H9 (cell line): Measurements from ENCODE around the gene SLCO2A1. TPM values are rescaled to one million over a fixed set of nuclear protein-coding genes. Genes with fewer than 3 reads are reported as not detected.

Experiments used
- DNase-seq: peaks from one replicate; pipeline ENCODE4 v3.0.0-alpha.2; 2017
- H2AFZ ChIP-seq: one replicate; pipeline ENCODE4 v1.6.1; 2013; ENCODE audit warnings: mild to moderate bottlenecking, low read length, control low read depth, moderate library complexity
- H2AK5ac ChIP-seq: 2 replicates; pipeline ENCODE4 v1.6.1; 2013; ENCODE audit warnings: low read length, control low read depth, mixed read lengths; ENCODE audit not compliant: insufficient read length
- H2BK120ac ChIP-seq: one replicate; pipeline ENCODE4 v1.6.1; 2013; ENCODE audit warnings: low read depth, mild to moderate bottlenecking, low read length, control low read depth, inconsistent platforms; ENCODE audit not compliant: poor library complexity, severe bottlenecking
- H2BK12ac ChIP-seq: 2 replicates; pipeline ENCODE4 v1.6.1; 2013; ENCODE audit warnings: low read length, control low read depth, mixed read lengths, low read depth; ENCODE audit not compliant: insufficient read length
- H2BK15ac ChIP-seq: 2 replicates; pipeline ENCODE4 v1.6.1; 2013; ENCODE audit warnings: low read depth, low read length, control low read depth
- H2BK20ac ChIP-seq: one replicate; pipeline ENCODE4 v1.6.1; 2013; ENCODE audit warnings: low read depth, mild to moderate bottlenecking, low read length, control low read depth, inconsistent platforms; ENCODE audit not compliant: poor library complexity, severe bottlenecking
- H2BK5ac ChIP-seq: 2 replicates; pipeline ENCODE4 v1.6.1; 2013; ENCODE audit warnings: low read length, control low read depth, mixed read lengths; ENCODE audit not compliant: insufficient read length
- H3K14ac ChIP-seq: 2 replicates; pipeline ENCODE4 v1.6.1; 2013; ENCODE audit warnings: low read length, control low read depth; ENCODE audit not compliant: insufficient read depth
- H3K18ac ChIP-seq: 2 replicates; pipeline ENCODE4 v1.6.1; 2013; ENCODE audit warnings: low read depth, mild to moderate bottlenecking, mixed read lengths, low read length, control low read depth; ENCODE audit not compliant: insufficient read length
- H3K23ac ChIP-seq: 2 replicates; pipeline ENCODE4 v1.6.1; 2013; ENCODE audit warnings: low read length, control low read depth, mixed read lengths, low read depth; ENCODE audit not compliant: insufficient read length
- H3K23me2 ChIP-seq: 2 replicates; pipeline ENCODE4 v1.6.1; 2013; ENCODE audit warnings: low read depth, mild to moderate bottlenecking, mixed read lengths, low read length, control low read depth; ENCODE audit not compliant: insufficient read length, poor library complexity, severe bottlenecking
- H3K27ac ChIP-seq: 2 replicates; pipeline ENCODE4 v1.5.1; 2013; ENCODE audit warnings: low read length, control low read depth, mixed read lengths, low read depth; ENCODE audit not compliant: insufficient read length
- H3K27me3 ChIP-seq: 2 replicates; pipeline ENCODE4 v1.6.1; 2013; ENCODE audit warnings: low read length, control low read depth, inconsistent platforms; ENCODE audit not compliant: insufficient read depth
- H3K4ac ChIP-seq: 2 replicates; pipeline ENCODE4 v1.6.1; 2013; ENCODE audit warnings: low read depth, mild to moderate bottlenecking, control low read depth, inconsistent platforms, low read length, moderate library complexity
- H3K4me1 ChIP-seq: 2 replicates; pipeline ENCODE4 v1.6.1; 2013; ENCODE audit warnings: low read length, control low read depth, inconsistent platforms; ENCODE audit not compliant: insufficient read depth
- H3K4me2 ChIP-seq: 2 replicates; pipeline ENCODE4 v1.6.1; 2013; ENCODE audit warnings: low read length, control low read depth, mixed read lengths; ENCODE audit not compliant: insufficient read length, insufficient read depth
- H3K56ac ChIP-seq: 2 replicates; pipeline ENCODE4 v1.6.1; 2013; ENCODE audit warnings: low read depth, mild to moderate bottlenecking, mixed read lengths, low read length, control low read depth; ENCODE audit not compliant: insufficient read length
- H3K79me1 ChIP-seq: 2 replicates; pipeline ENCODE4 v1.6.1; 2013; ENCODE audit warnings: low read depth, mild to moderate bottlenecking, moderate library complexity, low read length, control low read depth, inconsistent platforms; ENCODE audit not compliant: insufficient read depth, poor library complexity, severe bottlenecking
- H3K79me2 ChIP-seq: 2 replicates; pipeline ENCODE4 v1.6.1; 2013; ENCODE audit warnings: low read length, control low read depth, inconsistent platforms; ENCODE audit not compliant: insufficient read depth
- H3K9ac ChIP-seq: 2 replicates; pipeline ENCODE4 v1.6.1; 2013; ENCODE audit warnings: low read length, control low read depth, mixed read lengths; ENCODE audit not compliant: insufficient read length; ENCODE audit errors: extremely low read depth
- H3K9me3 ChIP-seq: one replicate; pipeline ENCODE4 v1.6.1; 2013; ENCODE audit warnings: low read depth, low read length, inconsistent platforms; ENCODE audit not compliant: control insufficient read depth
- H3T11ph ChIP-seq: one replicate; pipeline ENCODE4 v1.6.1; 2013; ENCODE audit warnings: mild to moderate bottlenecking, low read length, control low read depth, inconsistent platforms
- H4K20me1 ChIP-seq: one replicate; pipeline ENCODE4 v1.6.1; 2013; ENCODE audit not compliant: control insufficient read depth, insufficient read length, insufficient read depth
- H4K5ac ChIP-seq: 2 replicates; pipeline ENCODE4 v1.6.1; 2013; ENCODE audit warnings: low read depth, mild to moderate bottlenecking, mixed read lengths, low read length, control low read depth; ENCODE audit not compliant: insufficient read length
- H4K8ac ChIP-seq: replicated peaks from 2 replicates; pipeline ENCODE4 v1.6.1; 2013; ENCODE audit warnings: low read length, control low read depth, mixed read lengths, low read depth; ENCODE audit not compliant: insufficient read length
- H4K91ac ChIP-seq: 2 replicates; pipeline ENCODE4 v1.6.1; 2013; ENCODE audit warnings: low read depth, mild to moderate bottlenecking, moderate library complexity, mixed read lengths, low read length, control low read depth; ENCODE audit not compliant: insufficient read length
- H3K27ac Mint-ChIP-seq, 3 experiments: 2 replicates in 2 of 3; 3 replicates in 1 of 3; pipeline ENCODE4 v1.8.0; 2020 to 2021; ENCODE audit warnings: mixed read lengths in 3 of 3, mild to moderate bottlenecking in 1 of 3, moderate library complexity in 1 of 3
- H3K27me3 Mint-ChIP-seq: 2 replicates; pipeline ENCODE4 v1.8.0; 2021; ENCODE audit warnings: low read depth, mild to moderate bottlenecking, moderate library complexity, mixed read lengths
- H3K36me3 Mint-ChIP-seq, 3 experiments: 2 replicates in 2 of 3; 3 replicates in 1 of 3; pipeline ENCODE4 v1.8.0; 2020 to 2021; ENCODE audit warnings: low read depth in 3 of 3, mixed read lengths in 3 of 3; ENCODE audit not compliant: insufficient read depth in 1 of 3
- H3K4me1 Mint-ChIP-seq, 2 experiments: 2 replicates each; pipeline ENCODE4 v1.8.0; 2020; ENCODE audit warnings: mixed read lengths in 2 of 2
- H3K4me3 Mint-ChIP-seq, 2 experiments: 2 replicates in 1 of 2; 3 replicates in 1 of 2; pipeline ENCODE4 v1.8.0; 2020 to 2021; ENCODE audit warnings: mild to moderate bottlenecking in 2 of 2, mixed read lengths in 2 of 2, moderate library complexity in 1 of 2
- H3K9me3 Mint-ChIP-seq, 2 experiments: 2 replicates in 1 of 2; 3 replicates in 1 of 2; pipeline ENCODE4 v1.8.0; 2020; ENCODE audit warnings: mild to moderate bottlenecking in 2 of 2, mixed read lengths in 2 of 2, moderate library complexity in 1 of 2
- CTCF ChIP-seq: fragments of 200-600 bp; sonication (generic); conservative IDR thresholded peaks from 3 replicates; pipeline ENCODE4 v1.8.0; 2021; ENCODE audit warnings: antibody characterized with exemption, mild to moderate bottlenecking
- WGBS: extraction: QIAGEN DNeasy Blood & Tissue Kit; methylation state at CpG from one replicate; pipeline ENCODE4 v1.1.7; 2013; ENCODE audit warnings: missing lambda C conversion rate, low lambda C conversion rate, mixed read lengths; ENCODE audit not compliant: insufficient read length; ENCODE audit errors: extremely low coverage; 5-methylcytosine and 5-hydroxymethylcytosine counted together
- total RNA-seq: library from RNA; stranded (reverse); gene quantifications from 2 replicates; pipeline ENCODE4 v1.2.1, GENCODE V29; 2021

The SLCO2A1 gene
- total RNA-seq, 1 experiment from 2014 or later, result 0.98 TPM

- H3K27ac Mint-ChIP-seq, result peak overlapping the region in 1 of 3 experiments; percentile 40; a peak in 1 of 7 replicates
- H3K4me3 Mint-ChIP-seq, result no peak overlapping the region
- H3K9me3 ChIP-seq, result no peaks in the 10 kb centered on the region
- no peak overlapping the region; the same call in 1 of the 2 replicates for H3K14ac ChIP-seq
- H3K4me2 ChIP-seq, result no peak overlapping the region
- H3K4me1 ChIP-seq, result peaks cover 4% of the 10 kb centered on the region; the same call in 1 of the 2 replicates
- H2AK5ac ChIP-seq, result no peak overlapping the region
- H3K27me3 Mint-ChIP-seq, result no peaks in the 10 kb centered on the region; the same call in 1 of the 2 replicates
- no peak overlapping the region for H2BK20ac ChIP-seq
- H3K56ac ChIP-seq, result no peak overlapping the region
- H4K91ac ChIP-seq, result no peak overlapping the region
- no peaks in the 10 kb centered on the region for H3K79me1 ChIP-seq
- no peak overlapping the region for H2BK12ac ChIP-seq
- H2BK5ac ChIP-seq, result no peak overlapping the region
- H4K20me1 ChIP-seq, result no peaks in the 10 kb centered on the region
- no peaks in the 10 kb centered on the region for H3K79me2 ChIP-seq
- no peak overlapping the region for H3K9ac ChIP-seq
- no peak overlapping the region for H2AFZ ChIP-seq
- H3K4me1 Mint-ChIP-seq, result peaks cover 10 to 11% of the 10 kb centered on the region in 2 experiments
- no peak overlapping the region for H3K27ac ChIP-seq
- H3T11ph ChIP-seq, result no peak overlapping the region
- no peak overlapping the region for H2BK120ac ChIP-seq
- H4K5ac ChIP-seq, result no peak overlapping the region
- H3K36me3 Mint-ChIP-seq, result peaks cover 0 to 11% (median 9%) of the 10 kb centered on the region in 3 experiments; a peak in 6 of 7 replicates
- H4K8ac ChIP-seq, result no peak overlapping the region
- no peak overlapping the region for H2BK15ac ChIP-seq
- no peaks in the 10 kb centered on the region for H3K27me3 ChIP-seq
- DNase-seq, result no peak
- no peak overlapping the region for H3K23ac ChIP-seq
- H3K4ac ChIP-seq, result no peak overlapping the region
- no peak for TF ChIP-seq CTCF
- 100% methylated on average over 2 of the region's 15 CpGs for WGBS
- H3K9me3 Mint-ChIP-seq, result peaks cover 5% of the 10 kb centered on the region in 2 experiments; a peak in 4 of 5 replicates
- peak overlapping the region; percentile 24 for H3K18ac ChIP-seq
- H3K23me2 ChIP-seq, result no peaks in the 10 kb centered on the region
These were observed 61.5 kb downstream of the SLCO2A1 start for GRCh38 chr3:133967992-133968892.
